ENCODE measurements around the gene LRRC41.

- TF ChIP-seq POLR2A (IDR thresholded peaks at IDR 0.05) (no peak), CTCF (IDR thresholded peaks at IDR 0.05) (no peak), POLR2AphosphoS5 (IDR thresholded peaks at IDR 0.05) (no peak)
Measured at GRCh38 chr1:46335081-46335480, 31.7 kb upstream of the LRRC41 start.

All from suprapubic skin (tissue), 4 donors.